Central memory CD4-positive, alpha-beta T cell (primary cell): ENCODE measurements around the gene UBE2M.
"Not testable (repeated sequence)": the region's sequence is repeated elsewhere in the genome, so short reads cannot be mapped to it uniquely, and the experiment has no call there.

Experiments
- DNase-seq: peaks from one replicate; pipeline ENCODE4 v3.0.0; 2022

The UBE2M gene

GRCh38 chr19:58511353-58512208 is 46.8 kb downstream of the UBE2M start, which contains the start of gene SLC27A5:
Gene SLC27A5, minus strand, starts transcription at chr19:58511992. Its CDS starts 37 bp downstream, at chr19:58511955.
- DNase-seq, result no peak

- no peak for DNase-seq
Measured at GRCh38 chr19:58510084-58510862, 48.1 kb downstream of the UBE2M start.

- no peak for DNase-seq
Measured at GRCh38 chr19:58509731-58510083, 48.7 kb downstream of the UBE2M start.

- not testable (repeated sequence) for DNase-seq
Measured at GRCh38 chr19:58507602-58508223, 50.7 kb downstream of the UBE2M start.
